PFSK-1 (cell line): Measurements from ENCODE around the gene ASB13.

Experiments used
- FOXP2 ChIP-seq: optimal IDR thresholded peaks from 2 replicates; pipeline ENCODE3; 2011; ENCODE audit warnings: borderline replicate concordance, control low read depth, inconsistent platforms; ENCODE audit not compliant: insufficient read depth; ENCODE audit errors: extremely low read length, extremely low read depth
- POLR2AphosphoS5 ChIP-seq: IDR thresholded peaks from 2 replicates; pipeline ENCODE4 v1.6.1; 2012; ENCODE audit warnings: low read depth, mild to moderate bottlenecking, control low read depth, low read length, moderate library complexity
- REST ChIP-seq, 2 experiments: IDR thresholded peaks; 2 replicates each; pipeline versions ENCODE4 v1.6.1 to v1.8.0; 2011 to 2012; ENCODE audit warnings: low read depth in 2 of 2, low read length in 2 of 2, control low read depth in 1 of 2, inconsistent platforms in 1 of 2, mild to moderate bottlenecking in 1 of 2, moderate library complexity in 1 of 2; ENCODE audit not compliant: insufficient read depth in 1 of 2
- SIN3A ChIP-seq: IDR thresholded peaks from 2 replicates; pipeline ENCODE4 v1.6.1; 2012; ENCODE audit warnings: mild to moderate bottlenecking, low read length, moderate library complexity, borderline replicate concordance; ENCODE audit not compliant: insufficient read depth
- TAF1 ChIP-seq: IDR thresholded peaks from 2 replicates; pipeline ENCODE4 v1.6.1; 2012; ENCODE audit warnings: low read length, control low read depth, borderline replicate concordance; ENCODE audit not compliant: insufficient read depth

The ASB13 gene

GRCh38 chr10:5607594-5607993 lies 58.8 kb downstream of the ASB13 start:
- no peak for TF ChIP-seq POLR2AphosphoS5
- TF ChIP-seq REST (IDR thresholded peaks at IDR 0.05; ENCODE audit: insufficient read depth in 1 of 2, low read depth in 2 of 2, low read length in 2 of 2) = no peak
- TF ChIP-seq TAF1 = no peak
- no peak for TF ChIP-seq FOXP2
- TF ChIP-seq SIN3A = no peak

DNA sequence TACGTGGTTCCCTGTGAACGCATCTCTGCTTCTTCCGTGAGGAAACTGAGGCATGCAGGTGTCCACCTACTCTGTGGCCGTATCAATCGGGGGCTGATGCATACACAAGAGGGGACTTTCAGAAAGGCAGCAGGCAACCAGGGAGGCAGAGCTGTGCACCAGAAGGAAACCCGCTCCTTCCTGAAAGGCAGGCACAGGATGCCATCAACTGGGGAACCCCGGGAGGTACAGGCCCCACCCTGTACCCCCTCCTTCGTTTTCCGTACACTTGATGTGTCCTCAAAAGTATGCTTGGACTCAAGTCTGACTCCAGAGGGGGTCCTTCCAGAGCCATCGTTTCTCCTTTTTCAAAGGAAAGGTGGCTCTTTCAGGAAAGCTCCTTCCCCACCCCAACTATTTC lies 59.5 kb downstream of the ASB13 start:
- no peak for TF ChIP-seq POLR2AphosphoS5
- TF ChIP-seq SIN3A = no peak
- TF ChIP-seq FOXP2 = no peak
- TF ChIP-seq REST (IDR thresholded peaks at IDR 0.05; ENCODE audit: insufficient read depth in 1 of 2, low read depth in 2 of 2, low read length in 2 of 2) = no peak
- TF ChIP-seq TAF1 = no peak

GRCh38 chr10:5606321-5606720 lies 60.1 kb downstream of the ASB13 start:
- TF ChIP-seq TAF1 (no peak), POLR2AphosphoS5 (no peak), FOXP2 (no peak)

DNA sequence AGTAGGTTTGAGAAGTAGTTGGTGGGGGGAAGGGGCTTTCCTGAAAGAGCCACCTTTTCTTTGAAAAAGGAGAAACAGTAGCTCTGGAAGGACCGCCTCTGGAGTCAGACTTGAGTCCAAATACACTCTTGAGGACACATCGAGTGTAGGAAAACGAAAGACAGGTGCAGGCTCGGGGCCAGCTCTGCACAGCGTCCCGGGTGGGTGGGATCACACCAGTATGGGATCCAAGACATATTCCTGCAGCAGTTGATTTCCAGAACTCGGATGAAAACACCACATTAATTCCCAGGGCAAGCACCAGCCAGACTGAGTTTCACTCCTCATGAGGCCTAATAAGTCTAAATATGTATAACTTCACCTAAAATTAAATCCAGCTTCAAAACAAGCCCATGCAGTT lies 61.4 kb downstream of the ASB13 start:
- TF ChIP-seq TAF1 (no peak), REST (IDR thresholded peaks at IDR 0.05; ENCODE audit: insufficient read depth in 1 of 2, low read depth in 2 of 2, low read length in 2 of 2) (no peak), FOXP2 (no peak), SIN3A (no peak), POLR2AphosphoS5 (no peak)

GRCh38 chr10:5604236-5604925 lies 62.0 kb downstream of the ASB13 start:
- TF ChIP-seq POLR2AphosphoS5 = no peak
- TF ChIP-seq SIN3A = no peak
- TF ChIP-seq TAF1 = no peak
- no peak for TF ChIP-seq REST (IDR thresholded peaks at IDR 0.05; ENCODE audit: insufficient read depth in 1 of 2, low read depth in 2 of 2, low read length in 2 of 2)
- TF ChIP-seq FOXP2 = no peak

GRCh38 chr10:5603848-5604170 lies 62.6 kb downstream of the ASB13 start:
- TF ChIP-seq POLR2AphosphoS5 = no peak
- TF ChIP-seq FOXP2 = no peak
- TF ChIP-seq SIN3A = no peak
- TF ChIP-seq REST (IDR thresholded peaks at IDR 0.05; ENCODE audit: insufficient read depth in 1 of 2, low read depth in 2 of 2, low read length in 2 of 2) = no peak
- no peak for TF ChIP-seq TAF1
